Transverse colon (tissue), 4 donors: Measurements from ENCODE around the gene ESRRG.

Source experiments
- CTCF ChIP-seq, 5 experiments: fragments of 200-600 bp in 3 of 5; fragments of 450-650 bp in 2 of 5; sonication (generic) in 3 of 5; IDR thresholded peaks; 1 replicate in 2 of 5; 2 replicates in 3 of 5; pipeline ENCODE4 v1.5.1; 2016 to 2017; ENCODE audit warnings: antibody characterized with exemption in 5 of 5, inconsistent platforms in 3 of 5, mild to moderate bottlenecking in 2 of 5, moderate library complexity in 1 of 5
- POLR2A ChIP-seq: fragments of 450-650 bp; IDR thresholded peaks from one replicate; pipeline ENCODE4 v1.6.1; 2016; ENCODE audit warnings: antibody characterized with exemption, mild to moderate bottlenecking, moderate library complexity
- POLR2AphosphoS5 ChIP-seq, 3 donors: sonication (generic); formaldehyde crosslinking; IDR thresholded peaks; one replicate each; pipeline ENCODE4 v1.6.1; 2016; ENCODE audit warnings: antibody characterized with exemption in 3 of 3

- peak; percentile 41 to 54 (median 54) for TF ChIP-seq CTCF (IDR thresholded peaks at IDR 0.05)
- no peak for TF ChIP-seq POLR2A
- no peak for TF ChIP-seq POLR2AphosphoS5 (IDR thresholded peaks at IDR 0.05)
Observed at GRCh38 chr1:216750031-216750627, 26.9 kb upstream of the ESRRG start.
